GM12873 (cell line): ENCODE results near the gene AQP1.

ENCODE experiments used
- CTCF ChIP-seq: IDR thresholded peaks from 2 replicates; pipeline ENCODE4 v1.5.1; 2012; ENCODE audit warnings: low read depth, mild to moderate bottlenecking, moderate library complexity, low read length, control low read depth; ENCODE audit not compliant: insufficient read depth; ENCODE audit errors: missing control alignments

AQP1 gene

GRCh38 chr7:30931929-30932540 lies 20.4 kb downstream of the AQP1 start:
- no peak for TF ChIP-seq CTCF

GRCh38 chr7:30932562-30932961 lies 20.9 kb downstream of the AQP1 start:
- TF ChIP-seq CTCF = no peak

GRCh38 chr7:30933124-30933974 lies 21.7 kb downstream of the AQP1 start:
- no peak for TF ChIP-seq CTCF

GRCh38 chr7:30934225-30934624 lies 22.6 kb downstream of the AQP1 start:
- no peak for TF ChIP-seq CTCF

- no peak for TF ChIP-seq CTCF
Measured at GRCh38 chr7:30934732-30935568, 23.3 kb downstream of the AQP1 start.

GRCh38 chr7:30935569-30935877 lies 23.9 kb downstream of the AQP1 start:
- no peak for TF ChIP-seq CTCF

- no peak for TF ChIP-seq CTCF
Measured at GRCh38 chr7:30936650-30937245, 25.1 kb downstream of the AQP1 start.
